Thoracic aorta (tissue), 2 donors: ENCODE data around the gene CARD14. TPM values are rescaled to one million over a fixed set of nuclear protein-coding genes. Genes with fewer than 3 reads are reported as not detected.
"Not testable (repeated sequence)": the region's sequence is repeated elsewhere in the genome, so short reads cannot be mapped to it uniquely, and the experiment has no call there.

Experiments
- ATAC-seq: fragments of 150-250 bp; one replicate; pipeline ENCODE4 v1.8.0; 2017; ENCODE audit warnings: low read depth; ENCODE audit not compliant: insufficient number of reproducible peaks, low FRiP score
- DNase-seq: peaks from one replicate; pipeline ENCODE4 v3.0.0-alpha.2; 2020; ENCODE audit warnings: low spot score
- H3K27ac ChIP-seq, 2 donors: fragments of 200-600 bp; sonication (generic); 1 replicate in 1 of 2; 2 replicates in 1 of 2; pipeline ENCODE4 v1.5.1; 2016; ENCODE audit warnings: mild to moderate bottlenecking in 2 of 2, moderate library complexity in 2 of 2
- H3K27me3 ChIP-seq: fragments of 200-600 bp; sonication (generic); replicated peaks from 2 replicates; pipeline ENCODE4 v1.6.0; 2016; ENCODE audit warnings: mild to moderate bottlenecking; ENCODE audit not compliant: insufficient read depth
- H3K36me3 ChIP-seq: fragments of 200-600 bp; sonication (generic); one replicate; pipeline ENCODE4 v1.5.1; 2016
- H3K4me1 ChIP-seq, 2 donors: fragments of 200-600 bp; sonication (generic); 1 replicate in 1 of 2; 2 replicates in 1 of 2; pipeline versions ENCODE4 v1.5.1 to v1.6.0; 2016; ENCODE audit warnings: low read depth in 2 of 2, mild to moderate bottlenecking in 1 of 2; ENCODE audit not compliant: control insufficient read depth in 1 of 2
- H3K4me3 ChIP-seq: fragments of 200-600 bp; sonication (generic); 2 replicates; pipeline ENCODE4 v1.5.1; 2016; ENCODE audit warnings: mild to moderate bottlenecking
- H3K9me3 ChIP-seq: fragments of 200-600 bp; sonication (generic); 2 replicates; pipeline ENCODE4 v1.5.1; 2016
- total RNA-seq, 2 donors: library from RNA; depleted of rRNA; stranded (reverse); fragments of >200 nt; gene quantifications; one replicate each; pipeline versions ENCODE4 v1.1.0 to v1.2.3, GENCODE V29; 2016
- TF ChIP-seq, protein P1 (sequence below): fragments of 200-600 bp; sonication (generic); IDR thresholded peaks from one replicate; pipeline ENCODE4 v1.5.1; 2019; ENCODE audit warnings: antibody characterized with exemption

The CARD14 gene
- total RNA-seq, 2 donors from 2014 or later, result not detected

DNA sequence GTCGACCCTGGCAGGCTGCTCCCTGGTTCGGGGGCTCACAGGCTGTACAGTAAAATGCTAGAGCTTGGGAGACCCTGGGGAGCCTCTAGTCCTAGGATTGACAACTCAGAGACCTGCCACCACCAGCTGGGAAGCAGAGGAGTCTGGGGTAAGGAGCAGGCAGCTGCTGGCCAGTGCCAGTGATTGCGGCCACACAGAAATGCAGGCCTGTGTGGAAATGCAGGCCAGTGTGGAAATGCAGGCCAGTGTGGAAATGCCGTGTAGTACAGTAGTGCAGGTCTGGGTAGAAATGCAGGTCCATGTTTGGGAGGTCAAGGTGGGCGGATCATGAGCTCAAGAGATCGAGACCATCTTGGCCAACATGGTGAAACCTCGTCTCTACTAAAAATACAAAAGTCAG is 26.8 kb downstream of the CARD14 start:
- no peaks in the 10 kb centered on the region for H3K27me3 ChIP-seq
- no peak overlapping the region for H3K27ac ChIP-seq
- H3K36me3 ChIP-seq, result no peaks in the 10 kb centered on the region
- H3K4me3 ChIP-seq, result no peak overlapping the region
- ATAC-seq (no peak), DNase-seq (no peak)
- TF ChIP-seq, protein P1, sequence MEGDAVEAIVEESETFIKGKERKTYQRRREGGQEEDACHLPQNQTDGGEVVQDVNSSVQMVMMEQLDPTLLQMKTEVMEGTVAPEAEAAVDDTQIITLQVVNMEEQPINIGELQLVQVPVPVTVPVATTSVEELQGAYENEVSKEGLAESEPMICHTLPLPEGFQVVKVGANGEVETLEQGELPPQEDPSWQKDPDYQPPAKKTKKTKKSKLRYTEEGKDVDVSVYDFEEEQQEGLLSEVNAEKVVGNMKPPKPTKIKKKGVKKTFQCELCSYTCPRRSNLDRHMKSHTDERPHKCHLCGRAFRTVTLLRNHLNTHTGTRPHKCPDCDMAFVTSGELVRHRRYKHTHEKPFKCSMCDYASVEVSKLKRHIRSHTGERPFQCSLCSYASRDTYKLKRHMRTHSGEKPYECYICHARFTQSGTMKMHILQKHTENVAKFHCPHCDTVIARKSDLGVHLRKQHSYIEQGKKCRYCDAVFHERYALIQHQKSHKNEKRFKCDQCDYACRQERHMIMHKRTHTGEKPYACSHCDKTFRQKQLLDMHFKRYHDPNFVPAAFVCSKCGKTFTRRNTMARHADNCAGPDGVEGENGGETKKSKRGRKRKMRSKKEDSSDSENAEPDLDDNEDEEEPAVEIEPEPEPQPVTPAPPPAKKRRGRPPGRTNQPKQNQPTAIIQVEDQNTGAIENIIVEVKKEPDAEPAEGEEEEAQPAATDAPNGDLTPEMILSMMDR, result no peak
- H3K4me1 ChIP-seq, result peaks cover 0 to 4% of the 10 kb centered on the region in 2 donors
- no peaks in the 10 kb centered on the region for H3K9me3 ChIP-seq

DNA sequence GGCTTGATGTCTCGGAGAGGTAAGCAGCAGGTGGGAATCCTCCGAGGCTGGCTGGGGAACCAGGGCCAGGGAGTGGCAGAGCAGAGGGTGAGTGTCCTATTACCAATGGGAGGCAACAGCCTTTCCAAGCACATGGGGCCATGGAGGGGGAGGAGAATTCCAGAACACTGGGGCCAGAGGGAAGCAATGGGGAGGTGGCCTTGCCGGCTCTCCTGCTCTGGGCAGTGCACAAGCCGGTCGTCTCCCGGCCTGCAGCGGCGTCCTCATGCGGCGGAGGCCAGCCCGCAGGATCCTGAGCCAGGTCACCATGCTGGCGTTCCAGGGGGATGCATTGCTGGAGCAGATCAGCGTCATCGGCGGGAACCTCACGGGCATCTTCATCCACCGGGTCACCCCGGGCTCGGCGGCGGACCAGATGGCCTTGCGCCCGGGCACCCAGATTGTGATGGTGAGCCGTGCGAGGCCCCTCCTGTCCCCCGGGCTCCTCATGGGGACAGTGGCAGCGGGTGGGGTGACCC is 28.4 kb downstream of the CARD14 start:
- H3K9me3 ChIP-seq, result no peaks in the 10 kb centered on the region
- ATAC-seq, result no peak
- no peak overlapping the region for H3K27ac ChIP-seq
- TF ChIP-seq, protein P1, result no peak
- no peaks in the 10 kb centered on the region for H3K4me1 ChIP-seq
- no peaks in the 10 kb centered on the region for H3K36me3 ChIP-seq
- H3K4me3 ChIP-seq, result no peak overlapping the region
- no peak for DNase-seq
- H3K27me3 ChIP-seq, result no peaks in the 10 kb centered on the region

DNA sequence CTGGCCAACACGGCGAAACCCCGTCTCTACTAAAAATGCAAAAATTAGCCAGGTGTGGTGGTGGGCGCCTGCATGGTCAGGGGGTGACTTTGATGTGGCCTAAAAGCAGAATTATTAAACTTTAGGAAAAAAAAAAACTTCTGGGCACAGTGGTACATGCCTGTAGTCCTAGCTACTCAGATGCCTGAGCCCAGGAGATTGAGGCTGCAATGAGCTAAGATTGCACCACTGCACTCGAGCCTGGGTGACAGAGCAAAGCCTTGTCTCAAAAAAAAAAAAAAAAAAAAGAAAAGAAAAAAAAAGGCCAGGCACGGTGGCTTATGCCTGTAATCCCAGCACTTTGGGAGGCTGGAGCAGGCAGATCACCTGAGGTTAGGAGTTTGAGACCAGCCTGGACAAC is 29.5 kb downstream of the CARD14 start:
- not testable (repeated sequence) for H3K36me3 ChIP-seq, H3K27ac ChIP-seq, H3K4me3 ChIP-seq, DNase-seq, H3K27me3 ChIP-seq, H3K4me1 ChIP-seq, H3K9me3 ChIP-seq, ATAC-seq

DNA sequence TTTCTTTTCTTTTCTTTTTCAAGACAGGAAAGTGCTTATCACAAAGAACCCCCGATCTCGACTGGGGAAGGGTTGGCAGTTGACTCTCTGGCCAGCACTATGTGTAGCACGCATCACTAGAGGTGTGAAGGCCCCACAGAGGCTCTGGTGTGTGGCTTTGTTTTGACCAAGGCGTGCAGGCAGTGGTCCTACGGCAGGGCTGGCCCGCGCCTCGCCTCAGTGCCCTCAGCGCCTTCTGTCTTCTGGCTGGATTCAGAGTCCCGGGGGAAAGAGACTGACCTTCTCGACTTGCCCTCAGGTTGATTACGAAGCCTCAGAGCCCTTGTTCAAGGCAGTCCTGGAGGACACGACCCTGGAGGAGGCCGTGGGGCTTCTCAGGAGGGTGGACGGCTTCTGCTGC is 31.6 kb downstream of the CARD14 start:
- DNase-seq (no peak), ATAC-seq (no peak)
- no peak overlapping the region for H3K27ac ChIP-seq
- H3K9me3 ChIP-seq, result no peaks in the 10 kb centered on the region
- no peaks in the 10 kb centered on the region for H3K27me3 ChIP-seq
- H3K36me3 ChIP-seq, result no peaks in the 10 kb centered on the region
- TF ChIP-seq, protein P1, result no peak
- no peaks in the 10 kb centered on the region for H3K4me1 ChIP-seq
- H3K4me3 ChIP-seq, result no peak overlapping the region

DNA sequence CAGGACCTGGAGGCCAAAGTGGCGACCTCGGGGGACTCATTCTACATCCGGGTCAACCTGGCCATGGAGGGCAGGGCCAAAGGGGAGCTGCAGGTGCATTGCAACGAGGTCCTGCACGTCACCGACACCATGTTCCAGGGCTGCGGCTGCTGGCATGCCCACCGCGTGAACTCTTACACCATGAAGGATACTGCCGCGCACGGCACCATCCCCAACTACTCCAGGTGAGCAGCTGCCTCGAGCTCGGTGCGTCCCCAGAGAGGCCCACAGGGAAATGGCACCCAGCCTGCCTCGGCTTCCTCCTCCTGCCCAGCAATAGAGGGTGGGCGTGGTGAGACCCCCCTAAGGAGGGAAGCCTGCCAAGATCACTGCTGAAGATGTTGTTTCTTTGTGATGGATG is 32.4 kb downstream of the CARD14 start:
- Histone ChIP-seq H3K27ac (no peak overlapping the region), H3K27me3 (no peaks in the 10 kb centered on the region), H3K4me1 (no peaks in the 10 kb centered on the region), H3K9me3 (no peaks in the 10 kb centered on the region), H3K4me3 (no peak overlapping the region), H3K36me3 (no peaks in the 10 kb centered on the region)
- ATAC-seq (no peak), DNase-seq (no peak)
- TF ChIP-seq, protein P1, result no peak

DNA sequence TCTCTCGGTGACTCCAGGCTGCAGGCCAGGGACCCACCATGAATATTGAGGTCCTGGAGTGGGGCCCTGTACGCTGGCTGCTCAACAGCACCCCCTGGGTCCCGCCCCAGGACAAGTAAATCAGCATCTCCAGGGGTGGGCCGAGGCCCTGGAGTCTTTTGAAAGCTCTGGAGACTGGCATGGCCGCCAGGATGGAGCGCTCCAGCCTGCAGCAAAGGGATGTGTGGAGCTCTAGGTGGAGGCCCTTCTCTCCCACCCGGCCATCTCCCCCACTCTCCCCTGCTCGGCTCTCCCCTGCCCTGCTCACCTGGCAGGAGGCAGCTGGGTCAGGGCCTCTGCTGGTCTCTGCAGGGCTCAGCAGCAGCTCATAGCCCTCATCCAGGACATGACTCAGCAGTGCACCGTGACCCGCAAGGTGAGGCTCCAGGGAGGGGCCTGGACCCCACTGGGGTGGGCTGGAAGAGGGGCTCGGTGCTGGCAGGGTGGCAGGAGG is 33.7 kb downstream of the CARD14 start:
- no peaks in the 10 kb centered on the region for H3K27me3 ChIP-seq
- H3K36me3 ChIP-seq, result no peaks in the 10 kb centered on the region
- ATAC-seq, result no peak
- no peak for DNase-seq
- H3K9me3 ChIP-seq, result no peaks in the 10 kb centered on the region
- H3K4me1 ChIP-seq, result no peaks in the 10 kb centered on the region
- TF ChIP-seq, protein P1, result no peak
- H3K27ac ChIP-seq, result no peak overlapping the region
- no peak overlapping the region for H3K4me3 ChIP-seq
